Measurements from ENCODE around the gene SDK1. TPM values are rescaled to one million over a fixed set of nuclear protein-coding genes. Genes with fewer than 3 reads are reported as not detected.

SDK1 gene
- total RNA-seq, 1 donor from 2014 or later: 0.08 TPM

- peaks cover 7% of the 10 kb centered on the region for H3K27me3 Mint-ChIP-seq (ENCODE audit: insufficient read depth)
- H3K4me1 Mint-ChIP-seq (ENCODE audit: low read depth): no peaks in the 10 kb centered on the region
- intact Hi-C loops (cut with micrococcal nuclease): no loop called here
- H3K9me3 Mint-ChIP-seq: no peaks in the 10 kb centered on the region
- H3K36me3 Mint-ChIP-seq (ENCODE audit: low read depth): no peaks in the 10 kb centered on the region
- no peak for DNase-seq (ENCODE audit: low spot score)
- no peak overlapping the region for H3K4me3 Mint-ChIP-seq
- H3K27ac Mint-ChIP-seq: no peak overlapping the region
These were observed 26.0 kb downstream of the SDK1 start for GRCh38 chr7:3327099-3327498.

- Mint-ChIP-seq H3K27ac (no peak overlapping the region), H3K4me3 (no peak overlapping the region), H3K36me3 (ENCODE audit: low read depth) (no peaks in the 10 kb centered on the region), H3K9me3 (no peaks in the 10 kb centered on the region), H3K4me1 (ENCODE audit: low read depth) (no peaks in the 10 kb centered on the region), H3K27me3 (ENCODE audit: insufficient read depth) (peaks cover 2% of the 10 kb centered on the region)
- intact Hi-C loops (cut with micrococcal nuclease): no loop called here
- DNase-seq (ENCODE audit: low spot score): no peak
These were observed 26.6 kb downstream of the SDK1 start for GRCh38 chr7:3327655-3328054.

GRCh38 chr7:3332308-3332707 lies 31.3 kb downstream of the SDK1 start:
- no peaks in the 10 kb centered on the region for H3K27me3 Mint-ChIP-seq (ENCODE audit: insufficient read depth)
- no peaks in the 10 kb centered on the region for H3K9me3 Mint-ChIP-seq
- no peaks in the 10 kb centered on the region for H3K36me3 Mint-ChIP-seq (ENCODE audit: low read depth)
- no peak for DNase-seq (ENCODE audit: low spot score)
- no peaks in the 10 kb centered on the region for H3K4me1 Mint-ChIP-seq (ENCODE audit: low read depth)
- no peak overlapping the region for H3K27ac Mint-ChIP-seq
- intact Hi-C loops (cut with micrococcal nuclease): no loop called here
- H3K4me3 Mint-ChIP-seq: no peak overlapping the region

- no peaks in the 10 kb centered on the region for H3K36me3 Mint-ChIP-seq (ENCODE audit: low read depth)
These were observed 32.8 kb downstream of the SDK1 start for GRCh38 chr7:3333861-3334260.

GRCh38 chr7:3336042-3336665 lies 35.1 kb downstream of the SDK1 start:
- H3K4me3 Mint-ChIP-seq: no peak overlapping the region
- intact Hi-C loops (cut with micrococcal nuclease): no loop called here
- H3K27me3 Mint-ChIP-seq (ENCODE audit: insufficient read depth): peaks cover 4% of the 10 kb centered on the region
- H3K36me3 Mint-ChIP-seq (ENCODE audit: low read depth): no peaks in the 10 kb centered on the region
- H3K4me1 Mint-ChIP-seq (ENCODE audit: low read depth): no peaks in the 10 kb centered on the region
- no peak overlapping the region for H3K27ac Mint-ChIP-seq
- no peak for DNase-seq (ENCODE audit: low spot score)
- H3K9me3 Mint-ChIP-seq: no peaks in the 10 kb centered on the region

More at GRCh38 chr7:3333861-3334260, 32.8 kb downstream of the SDK1 start:
- intact Hi-C loops (cut with micrococcal nuclease): no loop called here
- H3K4me1 Mint-ChIP-seq (ENCODE audit: low read depth): no peaks in the 10 kb centered on the region
- H3K9me3 Mint-ChIP-seq: no peaks in the 10 kb centered on the region
- no peak overlapping the region for H3K4me3 Mint-ChIP-seq
- no peak for DNase-seq (ENCODE audit: low spot score)
- H3K27ac Mint-ChIP-seq: no peak overlapping the region
- no peaks in the 10 kb centered on the region for H3K27me3 Mint-ChIP-seq (ENCODE audit: insufficient read depth)

GRCh38 chr7:3338161-3338560 lies 37.1 kb downstream of the SDK1 start:
- H3K4me3 Mint-ChIP-seq: no peak overlapping the region
- peaks cover 7% of the 10 kb centered on the region for H3K27me3 Mint-ChIP-seq (ENCODE audit: insufficient read depth)
- DNase-seq (ENCODE audit: low spot score): no peak
- no peak overlapping the region for H3K27ac Mint-ChIP-seq
- no peaks in the 10 kb centered on the region for H3K36me3 Mint-ChIP-seq (ENCODE audit: low read depth)
- intact Hi-C loops (cut with micrococcal nuclease): no loop called here
- no peaks in the 10 kb centered on the region for H3K9me3 Mint-ChIP-seq
- H3K4me1 Mint-ChIP-seq (ENCODE audit: low read depth): no peaks in the 10 kb centered on the region

GRCh38 chr7:3345699-3346481 lies 44.8 kb downstream of the SDK1 start:
- H3K9me3 Mint-ChIP-seq: no peaks in the 10 kb centered on the region
- H3K27me3 Mint-ChIP-seq (ENCODE audit: insufficient read depth): peaks cover 8% of the 10 kb centered on the region
- no peak for DNase-seq (ENCODE audit: low spot score)
- no peaks in the 10 kb centered on the region for H3K4me1 Mint-ChIP-seq (ENCODE audit: low read depth)
- H3K27ac Mint-ChIP-seq: no peak overlapping the region
- no peak overlapping the region for H3K4me3 Mint-ChIP-seq
- H3K36me3 Mint-ChIP-seq (ENCODE audit: low read depth): no peaks in the 10 kb centered on the region
- intact Hi-C loops (cut with micrococcal nuclease): no loop called here

GRCh38 chr7:3349126-3349525 lies 48.1 kb downstream of the SDK1 start:
- H3K4me1 Mint-ChIP-seq (ENCODE audit: low read depth): no peaks in the 10 kb centered on the region
- no peaks in the 10 kb centered on the region for H3K36me3 Mint-ChIP-seq (ENCODE audit: low read depth)
- H3K4me3 Mint-ChIP-seq: no peak overlapping the region
- peaks cover 7% of the 10 kb centered on the region for H3K27me3 Mint-ChIP-seq (ENCODE audit: insufficient read depth)
- intact Hi-C loops (cut with micrococcal nuclease): no loop called here
- H3K9me3 Mint-ChIP-seq: no peaks in the 10 kb centered on the region
- no peak for DNase-seq (ENCODE audit: low spot score)
- no peak overlapping the region for H3K27ac Mint-ChIP-seq

GRCh38 chr7:3356173-3356572 lies 55.1 kb downstream of the SDK1 start:
- Mint-ChIP-seq H3K4me3 (no peak overlapping the region), H3K36me3 (ENCODE audit: low read depth) (no peaks in the 10 kb centered on the region), H3K4me1 (ENCODE audit: low read depth) (no peaks in the 10 kb centered on the region), H3K27me3 (ENCODE audit: insufficient read depth) (peaks cover 15% of the 10 kb centered on the region), H3K27ac (no peak overlapping the region), H3K9me3 (no peaks in the 10 kb centered on the region)
- intact Hi-C loops (cut with micrococcal nuclease): no loop called here
- no peak for DNase-seq (ENCODE audit: low spot score)

- Mint-ChIP-seq H3K4me3 (no peak overlapping the region), H3K36me3 (ENCODE audit: low read depth) (no peaks in the 10 kb centered on the region), H3K27ac (no peak overlapping the region), H3K4me1 (ENCODE audit: low read depth) (no peaks in the 10 kb centered on the region), H3K9me3 (no peaks in the 10 kb centered on the region), H3K27me3 (ENCODE audit: insufficient read depth) (peaks cover 9% of the 10 kb centered on the region)
- intact Hi-C loops (cut with micrococcal nuclease): no loop called here
- no peak for DNase-seq (ENCODE audit: low spot score)
These were observed 57.9 kb downstream of the SDK1 start for GRCh38 chr7:3358991-3359390.

GRCh38 chr7:3367261-3367660 lies 66.2 kb downstream of the SDK1 start:
- Mint-ChIP-seq H3K4me3 (no peak overlapping the region), H3K9me3 (no peaks in the 10 kb centered on the region), H3K4me1 (ENCODE audit: low read depth) (peaks cover 13% of the 10 kb centered on the region), H3K27me3 (ENCODE audit: insufficient read depth) (peaks cover 4% of the 10 kb centered on the region), H3K36me3 (ENCODE audit: low read depth) (no peaks in the 10 kb centered on the region), H3K27ac (no peak overlapping the region)
- DNase-seq (ENCODE audit: low spot score): no peak
- intact Hi-C loops (cut with micrococcal nuclease): no loop called here

GRCh38 chr7:3370068-3370830 lies 69.2 kb downstream of the SDK1 start:
- no peak overlapping the region for H3K27ac Mint-ChIP-seq
- no peaks in the 10 kb centered on the region for H3K9me3 Mint-ChIP-seq
- H3K4me3 Mint-ChIP-seq: no peak overlapping the region
- H3K4me1 Mint-ChIP-seq (ENCODE audit: low read depth): peaks cover 13% of the 10 kb centered on the region
- intact Hi-C loops (cut with micrococcal nuclease): no loop called here
- DNase-seq (ENCODE audit: low spot score): no peak
- H3K27me3 Mint-ChIP-seq (ENCODE audit: insufficient read depth): peaks cover 2% of the 10 kb centered on the region
- H3K36me3 Mint-ChIP-seq (ENCODE audit: low read depth): no peaks in the 10 kb centered on the region

- Mint-ChIP-seq H3K36me3 (ENCODE audit: low read depth) (no peaks in the 10 kb centered on the region), H3K4me3 (no peak overlapping the region), H3K27ac (no peak overlapping the region), H3K4me1 (ENCODE audit: low read depth) (peaks cover 13% of the 10 kb centered on the region), H3K27me3 (ENCODE audit: insufficient read depth) (peaks cover 2% of the 10 kb centered on the region), H3K9me3 (no peaks in the 10 kb centered on the region)
- intact Hi-C loops (cut with micrococcal nuclease): no loop called here
- no peak for DNase-seq (ENCODE audit: low spot score)
These were observed 69.9 kb downstream of the SDK1 start for GRCh38 chr7:3370921-3371320.

Data from activated T-helper 1 cell treated with anti-CD3 and anti-CD28 coated beads, Interleukin-12 subunit alpha, Interleukin-12 subunit beta, Interleukin-2, Interleukin-4 antibody, amounts not matched to agents 30 ng/mL and 10 ng/mL and 1 ng/mL, durations not matched to agents 14 hours and 24 hours and 36 hours (primary cell).